GM21360 (cell line): Measurements from ENCODE around the gene RCAN1.

Source experiments
- ATAC-seq: cut with Tn5 transposase; IDR thresholded peaks from one replicate; pipeline ENCODE4 v1.9.1; 2021; ENCODE audit warnings: mild to moderate bottlenecking, moderate library complexity; ENCODE audit not compliant: unreplicated experiment

Gene RCAN1

DNA sequence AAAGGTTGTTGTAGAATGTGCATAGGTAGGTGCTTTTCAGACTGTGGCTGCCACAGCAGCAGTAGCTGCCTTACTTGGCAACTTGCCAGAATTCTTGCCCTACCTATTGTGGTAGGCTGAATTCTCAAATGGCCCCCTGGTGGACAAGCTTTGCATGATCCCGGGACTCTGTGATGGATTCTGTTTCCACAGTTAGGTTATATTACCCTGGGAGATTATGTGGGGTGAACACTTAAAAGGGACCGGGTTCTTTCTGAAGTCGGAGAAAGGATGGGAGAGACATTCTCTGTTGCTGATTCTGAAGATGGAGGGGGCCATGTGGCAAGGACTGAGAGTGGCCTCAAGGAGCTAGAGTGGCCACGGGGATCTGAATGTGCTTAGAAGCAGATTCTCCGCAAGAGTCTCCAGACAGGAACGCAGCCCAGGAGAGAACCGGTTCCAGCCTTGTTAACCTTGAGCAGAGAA, 70.8 kb downstream of the RCAN1 start:
- ATAC-seq = no peak

GRCh38 chr21:34543017-34543416, 71.9 kb downstream of the RCAN1 start:
- no peak for ATAC-seq

DNA sequence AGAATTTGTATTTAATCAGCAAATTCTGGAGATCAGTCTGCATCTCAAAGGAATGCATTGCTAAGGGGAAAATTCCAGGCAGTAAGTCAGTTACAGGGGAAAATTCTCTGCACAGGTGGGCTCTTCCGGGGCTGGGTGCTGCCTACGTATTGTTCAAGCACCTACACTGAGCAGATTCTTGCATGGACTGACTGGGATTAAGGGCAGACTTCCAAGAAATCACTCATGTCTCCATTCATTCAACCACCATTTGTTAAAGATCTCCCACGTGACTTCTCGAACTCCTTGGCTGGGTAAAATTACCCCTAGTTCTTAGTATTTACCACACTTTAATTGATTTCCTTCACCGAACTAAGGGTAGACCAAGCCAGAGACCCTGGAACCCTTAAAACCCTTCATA, 74.7 kb downstream of the RCAN1 start:
- ATAC-seq = no peak

- no peak for ATAC-seq
Observed at GRCh38 chr21:34537838-34538237, 77.1 kb downstream of the RCAN1 start.

- no peak for ATAC-seq
Observed at GRCh38 chr21:34536820-34537219, 78.1 kb downstream of the RCAN1 start.

- no peak for ATAC-seq
Observed at GRCh38 chr21:34536311-34536710, 78.6 kb downstream of the RCAN1 start.

DNA sequence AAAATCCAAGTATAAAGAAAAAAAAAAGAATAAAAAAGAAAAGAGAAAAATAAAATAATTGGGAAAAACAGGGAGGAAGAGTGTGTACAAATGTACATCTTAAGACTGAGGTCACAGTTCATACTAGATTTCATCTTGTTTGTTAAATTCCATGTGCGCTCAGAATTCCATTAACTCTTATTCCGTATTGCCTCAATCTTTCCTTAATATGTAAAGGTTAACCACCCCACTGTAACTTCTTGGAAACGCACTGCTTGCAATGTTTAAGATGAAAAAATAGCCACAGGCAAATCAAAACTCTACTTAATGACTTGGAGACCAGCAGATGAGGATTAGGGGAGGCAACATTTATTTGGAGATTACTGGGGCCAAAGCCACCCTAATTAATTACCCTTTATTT, 79.0 kb downstream of the RCAN1 start:
- ATAC-seq = no peak

- no peak for ATAC-seq
Observed at GRCh38 chr21:34534522-34534921, 80.4 kb downstream of the RCAN1 start.

DNA sequence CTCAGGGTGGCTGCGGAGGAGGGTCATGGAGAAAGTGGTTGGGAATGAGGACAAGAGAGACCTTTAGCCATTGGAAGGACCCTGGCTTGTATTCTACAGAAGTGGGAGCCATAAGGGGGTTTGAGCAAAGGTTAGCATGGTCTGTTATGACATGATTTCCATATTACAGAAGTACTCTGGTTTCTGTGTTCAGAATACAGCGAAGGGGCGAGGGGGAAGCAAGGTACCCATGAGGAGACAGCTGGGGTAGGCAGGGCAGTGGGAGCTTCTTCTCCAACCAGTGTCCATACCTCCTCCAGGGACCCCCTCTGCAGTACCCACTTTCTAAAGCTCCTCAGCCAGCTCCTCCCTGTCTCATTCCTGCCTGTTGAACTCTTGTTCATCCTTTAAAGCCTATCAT, 81.0 kb downstream of the RCAN1 start:
- no peak for ATAC-seq

GRCh38 chr21:34531399-34531798, 83.5 kb downstream of the RCAN1 start:
- ATAC-seq = no peak

- ATAC-seq = no peak
Observed at GRCh38 chr21:34530261-34530660, 84.7 kb downstream of the RCAN1 start.

GRCh38 chr21:34528131-34528561, 86.8 kb downstream of the RCAN1 start:
- ATAC-seq = no peak

DNA sequence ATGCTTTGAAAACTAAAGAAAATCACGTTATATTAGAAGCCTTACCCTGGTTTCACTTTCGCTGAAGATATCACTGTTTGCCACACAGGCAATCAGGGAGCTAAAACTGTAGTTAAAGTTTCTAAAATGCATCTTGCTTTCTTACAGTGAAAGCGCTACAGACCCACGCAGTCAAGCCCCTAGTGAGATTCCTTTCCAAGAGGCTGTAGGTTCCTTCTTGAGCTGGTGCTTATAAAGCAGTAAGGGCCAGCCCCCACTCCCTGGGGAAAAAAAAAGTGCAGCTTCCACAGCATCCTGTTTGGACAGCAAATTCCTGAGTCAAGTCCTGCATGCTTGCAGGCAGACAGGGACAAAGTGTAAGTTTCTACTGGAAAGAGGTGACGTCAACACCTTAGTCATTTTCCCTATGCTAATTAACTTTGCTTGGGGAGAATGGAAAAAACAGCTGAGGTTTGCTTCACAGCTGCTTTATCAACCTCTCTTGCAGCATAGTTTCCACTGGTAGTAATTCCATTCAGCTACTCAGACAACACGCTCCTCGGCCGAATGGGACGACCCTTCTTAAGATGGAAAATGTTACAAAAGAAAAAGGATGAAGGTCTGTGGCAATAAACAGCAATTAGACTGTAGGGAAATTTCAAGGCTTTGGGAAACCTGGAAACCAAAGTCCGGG, 88.2 kb downstream of the RCAN1 start:
- peak; percentile 55 for ATAC-seq

- ATAC-seq = no peak
Observed at GRCh38 chr21:34526241-34526617, 88.7 kb downstream of the RCAN1 start.

GRCh38 chr21:34524646-34525601, 90.0 kb downstream of the RCAN1 start:
- no peak for ATAC-seq

DNA sequence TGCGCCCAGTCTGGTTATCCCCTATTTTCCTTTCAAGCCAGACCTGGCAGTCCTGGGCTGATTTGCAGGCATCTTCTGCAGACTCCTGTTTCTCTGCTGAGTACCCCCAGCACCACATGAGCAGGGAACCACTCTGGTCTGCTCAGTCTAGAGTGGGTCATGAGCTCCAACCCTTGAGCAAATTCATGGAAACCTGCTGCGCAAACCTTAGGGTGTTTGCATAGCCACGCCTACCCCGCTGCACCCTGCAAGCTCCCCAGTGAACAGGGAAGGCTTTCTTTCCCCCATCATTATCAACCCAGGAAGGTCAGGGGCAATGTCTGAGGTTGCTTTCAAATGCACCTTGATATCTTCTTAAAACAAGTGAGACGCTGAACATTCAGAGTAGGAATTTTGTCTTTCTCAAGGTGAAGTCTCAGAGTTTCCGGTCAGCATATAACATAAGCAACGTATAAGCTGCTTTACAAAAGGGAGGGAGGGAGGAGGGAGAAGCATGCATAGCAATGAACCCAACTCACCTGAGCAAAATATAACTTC, 91.8 kb downstream of the RCAN1 start:
- no peak for ATAC-seq

- no peak for ATAC-seq
Observed at GRCh38 chr21:34522284-34522683, 92.6 kb downstream of the RCAN1 start.

GRCh38 chr21:34521561-34521960, 93.4 kb downstream of the RCAN1 start:
- no peak for ATAC-seq

GRCh38 chr21:34520764-34521508, 94.0 kb downstream of the RCAN1 start:
- no peak for ATAC-seq

DNA sequence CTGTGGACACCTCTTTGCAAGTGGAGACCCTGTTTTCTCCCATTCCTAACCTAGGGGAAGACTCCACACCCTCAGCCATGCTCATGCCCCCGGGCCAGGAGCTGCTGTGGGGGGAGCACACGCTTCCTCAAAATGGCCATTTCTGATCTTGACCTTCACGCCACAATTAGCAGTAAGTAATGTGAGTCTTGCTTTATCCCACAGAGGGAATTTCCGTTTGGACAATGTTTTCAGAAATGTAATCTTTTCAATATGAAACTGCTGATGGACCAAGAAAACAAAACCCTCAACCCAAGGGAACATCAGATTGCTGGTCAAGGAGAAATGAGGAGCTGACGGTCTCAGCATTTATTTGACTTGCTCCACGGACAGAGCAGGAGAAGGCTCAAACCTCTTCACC, 94.6 kb downstream of the RCAN1 start:
- no peak for ATAC-seq

- ATAC-seq = no peak
Observed at GRCh38 chr21:34519694-34520093, 95.2 kb downstream of the RCAN1 start.
